Fibroblast of gingiva (primary cell): ENCODE measurements around the gene HDHD5.
A peak's percentile ranks its signal among the peaks of the same experiment; 100 is the strongest.
"Not testable (repeated sequence)": the region's sequence is repeated elsewhere in the genome, so short reads cannot be mapped to it uniquely, and the experiment has no call there.

ENCODE experiments used
- DNase-seq: peaks from one replicate; pipeline ENCODE4 v3.0.0-alpha.2; 2011; ENCODE audit warnings: low read depth

The HDHD5 gene

GRCh38 chr22:17155941-17156340, 3.1 kb downstream of the HDHD5 start:
- DNase-seq: no peak

GRCh38 chr22:17152971-17153370, 6.1 kb downstream of the HDHD5 start:
- no peak for DNase-seq

- no peak for DNase-seq
These were observed 6.7 kb downstream of the HDHD5 start for GRCh38 chr22:17152340-17152739.

GRCh38 chr22:17149076-17149815, 9.8 kb downstream of the HDHD5 start:
- DNase-seq: no peak

- DNase-seq: not testable (repeated sequence)
These were observed 11.6 kb downstream of the HDHD5 start for GRCh38 chr22:17147458-17147857.

- DNase-seq: no peak
These were observed 13.9 kb downstream of the HDHD5 start for GRCh38 chr22:17145021-17145680.

GRCh38 chr22:17143826-17144225, 15.3 kb downstream of the HDHD5 start:
- no peak for DNase-seq

GRCh38 chr22:17143101-17143500, 16.0 kb downstream of the HDHD5 start:
- no peak for DNase-seq

- no peak for DNase-seq
These were observed 18.0 kb downstream of the HDHD5 start for GRCh38 chr22:17140826-17141766.

- DNase-seq: no peak
These were observed 19.1 kb downstream of the HDHD5 start for GRCh38 chr22:17140022-17140421.

GRCh38 chr22:17138513-17138912, 20.6 kb downstream of the HDHD5 start:
- DNase-seq: no peak

- DNase-seq: no peak
These were observed 21.1 kb downstream of the HDHD5 start for GRCh38 chr22:17137861-17138425.

GRCh38 chr22:17137170-17137569, 21.9 kb downstream of the HDHD5 start:
- no peak for DNase-seq

- DNase-seq: no peak
These were observed 23.8 kb downstream of the HDHD5 start for GRCh38 chr22:17135153-17135760.

- no peak for DNase-seq
These were observed 25.9 kb downstream of the HDHD5 start for GRCh38 chr22:17133137-17133536.

- no peak for DNase-seq
These were observed 27.0 kb downstream of the HDHD5 start for GRCh38 chr22:17132112-17132511.

GRCh38 chr22:17131686-17132085, 27.4 kb downstream of the HDHD5 start:
- no peak for DNase-seq

- no peak for DNase-seq
These were observed 28.9 kb downstream of the HDHD5 start for GRCh38 chr22:17130199-17130598.

- peak; percentile 10 for DNase-seq
These were observed 37.6 kb downstream of the HDHD5 start, which contains the start of gene TMEM121B for GRCh38 chr22:17121233-17122195. Gene TMEM121B (minus strand): TSS chr22:17121360. CDS start chr22:17121127, 233 bp downstream.

- no peak for DNase-seq
These were observed 38.3 kb downstream of the HDHD5 start for GRCh38 chr22:17120711-17121232.
